Measurements from ENCODE around the gene NACC1. TPM values are rescaled to one million over a fixed set of nuclear protein-coding genes. Genes with fewer than 3 reads are reported as not detected.
"Not testable (repeated sequence)": the region's sequence is repeated elsewhere in the genome, so short reads cannot be mapped to it uniquely, and the experiment has no call there.

NACC1 gene
- total RNA-seq, 1 donor from 2014 or later, result 22.6 TPM

- H3K27me3 ChIP-seq, result no peaks in the 10 kb centered on the region
- DNase-seq (ENCODE audit: extremely low spot score in 2 of 2), result no peak
- no peak overlapping the region for H3K4me3 ChIP-seq
- no peaks in the 10 kb centered on the region for H3K9me3 ChIP-seq
- H3K4me1 ChIP-seq, result peaks cover 79% of the 10 kb centered on the region
- H3K36me3 ChIP-seq, result no peaks in the 10 kb centered on the region
- peak in 1 of 2 donors; percentile 52 for TF ChIP-seq POLR2AphosphoS5 (IDR thresholded peaks at IDR 0.05; ENCODE audit: insufficient read depth in 1 of 2, low read depth in 1 of 2)
- no peak for TF ChIP-seq CTCF (IDR thresholded peaks at IDR 0.05)
- intact Hi-C loops (cut with DNase I), result no loop called here
- H3K27ac ChIP-seq, result no peak overlapping the region
Observed at GRCh38 chr19:13169769-13170168, 51.7 kb downstream of the NACC1 start.

- Histone ChIP-seq H3K4me3 (no peak overlapping the region), H3K9me3 (no peaks in the 10 kb centered on the region), H3K36me3 (no peaks in the 10 kb centered on the region), H3K4me1 (peaks cover 65% of the 10 kb centered on the region), H3K27ac (peak overlapping the region; percentile 27), H3K27me3 (no peaks in the 10 kb centered on the region)
- intact Hi-C loops (cut with DNase I), result no loop called here
- DNase-seq (ENCODE audit: extremely low spot score in 2 of 2), result no peak
- TF ChIP-seq POLR2A (IDR thresholded peaks at IDR 0.05) (no peak), POLR2AphosphoS5 (IDR thresholded peaks at IDR 0.05; ENCODE audit: insufficient read depth in 1 of 2, low read depth in 1 of 2) (peak in 1 of 2 donors; percentile 32), CTCF (IDR thresholded peaks at IDR 0.05) (no peak)
Observed at GRCh38 chr19:13171146-13171545, 53.1 kb downstream of the NACC1 start.

GRCh38 chr19:13172346-13173138 lies 54.5 kb downstream of the NACC1 start:
- TF ChIP-seq POLR2A (IDR thresholded peaks at IDR 0.05) (no peak), POLR2AphosphoS5 (IDR thresholded peaks at IDR 0.05; ENCODE audit: insufficient read depth in 1 of 2, low read depth in 1 of 2) (no peak), CTCF (IDR thresholded peaks at IDR 0.05) (no peak)
- Histone ChIP-seq H3K27me3 (no peaks in the 10 kb centered on the region), H3K4me3 (peak overlapping the region in 1 of 2 donors; percentile 10), H3K27ac (peak overlapping the region; percentile 78), H3K4me1 (peaks cover 52% of the 10 kb centered on the region), H3K9me3 (no peaks in the 10 kb centered on the region), H3K36me3 (no peaks in the 10 kb centered on the region)
- no peak for DNase-seq (ENCODE audit: extremely low spot score in 2 of 2)
- intact Hi-C loops (cut with DNase I), result no loop called here

- intact Hi-C loops (cut with DNase I), result no loop called here
- Histone ChIP-seq H3K36me3 (no peaks in the 10 kb centered on the region), H3K4me3 (no peak overlapping the region), H3K4me1 (peaks cover 45% of the 10 kb centered on the region), H3K9me3 (no peaks in the 10 kb centered on the region), H3K27ac (peak overlapping the region; percentile 78), H3K27me3 (no peaks in the 10 kb centered on the region)
- DNase-seq (ENCODE audit: extremely low spot score in 2 of 2), result no peak
- no peak for TF ChIP-seq POLR2A (IDR thresholded peaks at IDR 0.05)
- TF ChIP-seq CTCF (IDR thresholded peaks at IDR 0.05), result no peak
- no peak for TF ChIP-seq POLR2AphosphoS5 (IDR thresholded peaks at IDR 0.05; ENCODE audit: insufficient read depth in 1 of 2, low read depth in 1 of 2)
Observed at GRCh38 chr19:13173139-13173737, 55.2 kb downstream of the NACC1 start.

GRCh38 chr19:13176345-13176744 lies 58.3 kb downstream of the NACC1 start:
- no peak for DNase-seq (ENCODE audit: extremely low spot score in 2 of 2)
- no peaks in the 10 kb centered on the region for H3K27me3 ChIP-seq
- no peak overlapping the region for H3K4me3 ChIP-seq
- H3K36me3 ChIP-seq, result no peaks in the 10 kb centered on the region
- no peak overlapping the region for H3K27ac ChIP-seq
- peaks cover 25% of the 10 kb centered on the region for H3K4me1 ChIP-seq
- TF ChIP-seq CTCF (IDR thresholded peaks at IDR 0.05) (no peak), POLR2AphosphoS5 (IDR thresholded peaks at IDR 0.05; ENCODE audit: insufficient read depth in 1 of 2, low read depth in 1 of 2) (no peak), POLR2A (IDR thresholded peaks at IDR 0.05) (no peak)
- no peaks in the 10 kb centered on the region for H3K9me3 ChIP-seq
- intact Hi-C loops (cut with DNase I), result no loop called here

- H3K27ac ChIP-seq; DNase-seq (ENCODE audit: extremely low spot score in 2 of 2); H3K9me3 ChIP-seq; H3K36me3 ChIP-seq; intact Hi-C loops (cut with DNase I); H3K4me3 ChIP-seq; H3K27me3 ChIP-seq: not testable (repeated sequence)
- peaks cover 23% of the 10 kb centered on the region for H3K4me1 ChIP-seq
Observed at GRCh38 chr19:13177584-13177983, 59.5 kb downstream of the NACC1 start.

- intact Hi-C loops (cut with DNase I); H3K4me3 ChIP-seq; H3K36me3 ChIP-seq; H3K27me3 ChIP-seq; H3K9me3 ChIP-seq; H3K27ac ChIP-seq; DNase-seq (ENCODE audit: extremely low spot score in 2 of 2): not testable (repeated sequence)
- H3K4me1 ChIP-seq, result peaks cover 16% of the 10 kb centered on the region
Observed at GRCh38 chr19:13178291-13178690, 60.2 kb downstream of the NACC1 start.

All from vagina (tissue), 2 donors.